Measurements from ENCODE around the gene MAP3K21. TPM values are rescaled to one million over a fixed set of nuclear protein-coding genes. Genes with fewer than 3 reads are reported as not detected.

The MAP3K21 gene
- total RNA-seq, 4 donors from 2014 or later, result 6.4 to 12.4 (median 9.0) TPM

GRCh38 chr1:233343262-233343661 is 15.7 kb downstream of the MAP3K21 start:
- DNase-seq, result no peak
- TF ChIP-seq CTCF (IDR thresholded peaks at IDR 0.05) (no peak), POLR2A (IDR thresholded peaks at IDR 0.05) (no peak)
- 88 to 90% methylated on average over 1 of the region's 1 CpG for WGBS, 2 donors
- Histone ChIP-seq H3K27me3 (no peaks in the 10 kb centered on the region), H3K27ac (no peak overlapping the region), H3K4me3 (replicated peaks in 1 of 3) (no peak overlapping the region), H3K4me1 (peaks cover 0 to 6% of the 10 kb centered on the region in 2 donors), H3K36me3 (no peaks in the 10 kb centered on the region), H3K9me3 (no peaks in the 10 kb centered on the region)
- intact Hi-C loops (cut with DNase I), result no loop called here

- DNase-seq, result no peak
- intact Hi-C loops (cut with DNase I), result no loop called here
- TF ChIP-seq POLR2A (IDR thresholded peaks at IDR 0.05), result no peak
- TF ChIP-seq CTCF (IDR thresholded peaks at IDR 0.05), result no peak
- H3K27me3 ChIP-seq, result no peaks in the 10 kb centered on the region
- H3K4me3 ChIP-seq (replicated peaks in 1 of 3), result no peak overlapping the region
- no peak overlapping the region for H3K27ac ChIP-seq
- no peaks in the 10 kb centered on the region for H3K9me3 ChIP-seq
- WGBS, 2 donors, result 74 to 82% methylated on average over 5 of the region's 5 CpGs
- H3K36me3 ChIP-seq, result no peaks in the 10 kb centered on the region
- H3K4me1 ChIP-seq, result no peaks in the 10 kb centered on the region
These were observed 19.8 kb downstream of the MAP3K21 start for GRCh38 chr1:233347338-233347737.

GRCh38 chr1:233349137-233349536 is 21.6 kb downstream of the MAP3K21 start:
- WGBS, 2 donors, result 81 to 95% methylated on average over 5 of the region's 5 CpGs
- intact Hi-C loops (cut with DNase I), result no loop called here
- Histone ChIP-seq H3K27ac (no peak overlapping the region), H3K4me3 (replicated peaks in 1 of 3) (no peak overlapping the region), H3K36me3 (no peaks in the 10 kb centered on the region), H3K27me3 (no peaks in the 10 kb centered on the region), H3K4me1 (no peaks in the 10 kb centered on the region), H3K9me3 (no peaks in the 10 kb centered on the region)
- DNase-seq, result no peak
- TF ChIP-seq POLR2A (IDR thresholded peaks at IDR 0.05) (no peak), CTCF (IDR thresholded peaks at IDR 0.05) (no peak)

- no peak for DNase-seq
- H3K27ac ChIP-seq, result no peak overlapping the region
- H3K4me1 ChIP-seq, result no peaks in the 10 kb centered on the region
- H3K9me3 ChIP-seq, result no peaks in the 10 kb centered on the region
- TF ChIP-seq CTCF (IDR thresholded peaks at IDR 0.05) (no peak), POLR2A (IDR thresholded peaks at IDR 0.05) (no peak)
- no peaks in the 10 kb centered on the region for H3K36me3 ChIP-seq
- intact Hi-C loops (cut with DNase I), result no loop called here
- no peaks in the 10 kb centered on the region for H3K27me3 ChIP-seq
- H3K4me3 ChIP-seq (replicated peaks in 1 of 3), result no peak overlapping the region
These were observed 27.5 kb downstream of the MAP3K21 start for GRCh38 chr1:233354983-233355382.

- no peak for TF ChIP-seq CTCF (IDR thresholded peaks at IDR 0.05)
- no peak for TF ChIP-seq POLR2A (IDR thresholded peaks at IDR 0.05)
- no peak overlapping the region for H3K4me3 ChIP-seq (replicated peaks in 1 of 3)
- 82 to 91% methylated on average over 8 of the region's 8 CpGs for WGBS, 2 donors
- H3K9me3 ChIP-seq, result no peaks in the 10 kb centered on the region
- H3K36me3 ChIP-seq, result no peaks in the 10 kb centered on the region
- H3K27me3 ChIP-seq, result no peaks in the 10 kb centered on the region
- no peaks in the 10 kb centered on the region for H3K4me1 ChIP-seq
- no peak overlapping the region for H3K27ac ChIP-seq
- DNase-seq, result no peak
- intact Hi-C loops (cut with DNase I), result no loop called here
These were observed 28.5 kb downstream of the MAP3K21 start for GRCh38 chr1:233355841-233356704.

Data from thyroid gland (tissue), 4 donors.